ENCODE data around the gene NFATC2.

The NFATC2 gene

GRCh38 chr20:51404297-51405060 is 138.0 kb downstream of the NFATC2 start:
- no peak for DNase-seq

- DNase-seq = no peak
Measured at GRCh38 chr20:51403466-51404220, 138.9 kb downstream of the NFATC2 start.

- DNase-seq = no peak
Measured at GRCh38 chr20:51402201-51402600, 140.3 kb downstream of the NFATC2 start.

- DNase-seq = no peak
Measured at GRCh38 chr20:51401496-51401895, 141.0 kb downstream of the NFATC2 start.

GRCh38 chr20:51400051-51400926 is 142.2 kb downstream of the NFATC2 start:
- DNase-seq = no peak

- no peak for DNase-seq
Measured at GRCh38 chr20:51399006-51399890, 143.3 kb downstream of the NFATC2 start.

- DNase-seq = no peak
Measured at GRCh38 chr20:51398552-51398951, 144.0 kb downstream of the NFATC2 start.

GRCh38 chr20:51398083-51398482 is 144.4 kb downstream of the NFATC2 start:
- no peak for DNase-seq

GRCh38 chr20:51397137-51397536 is 145.4 kb downstream of the NFATC2 start:
- DNase-seq = no peak

GRCh38 chr20:51396365-51396909 is 146.1 kb downstream of the NFATC2 start:
- DNase-seq = no peak

- no peak for DNase-seq
Measured at GRCh38 chr20:51394706-51395105, 147.8 kb downstream of the NFATC2 start.

GRCh38 chr20:51393571-51393970 is 148.9 kb downstream of the NFATC2 start:
- DNase-seq = no peak

- DNase-seq = no peak
Measured at GRCh38 chr20:51392614-51393186, 149.8 kb downstream of the NFATC2 start.

GRCh38 chr20:51391926-51392325 is 150.6 kb downstream of the NFATC2 start:
- DNase-seq = no peak

- no peak for DNase-seq
Measured at GRCh38 chr20:51389543-51390264, 152.8 kb downstream of the NFATC2 start.

GRCh38 chr20:51388756-51389542 is 153.6 kb downstream of the NFATC2 start:
- no peak for DNase-seq

- DNase-seq = no peak
Measured at GRCh38 chr20:51388227-51388626, 154.3 kb downstream of the NFATC2 start.

GRCh38 chr20:51387125-51387875 is 155.2 kb downstream of the NFATC2 start:
- no peak for DNase-seq

- no peak for DNase-seq
Measured at GRCh38 chr20:51386586-51386985, 155.9 kb downstream of the NFATC2 start.

Measured in SHP77 treated with DMSO at 0.1 percent for 48 hours (cell line).